Nephron progenitor cell (in vitro differentiated cells): ENCODE results near the gene GABRG3.

Experiments used
- DNase-seq: peaks from one replicate; pipeline ENCODE4 v3.0.0; 2021
- H3K27ac Mint-ChIP-seq: 2 replicates; pipeline ENCODE4 v1.8.0; 2021; ENCODE audit warnings: mild to moderate bottlenecking, moderate library complexity, mixed read lengths
- H3K27me3 Mint-ChIP-seq: 2 replicates; pipeline ENCODE4 v1.8.0; 2021; ENCODE audit warnings: mild to moderate bottlenecking, low read depth, mixed read lengths; ENCODE audit not compliant: poor library complexity
- H3K36me3 Mint-ChIP-seq: 2 replicates; pipeline ENCODE4 v1.8.0; 2021; ENCODE audit warnings: low read depth, mixed read lengths
- H3K4me1 Mint-ChIP-seq: 2 replicates; pipeline ENCODE4 v1.8.0; 2021; ENCODE audit warnings: mixed read lengths
- H3K4me3 Mint-ChIP-seq: 2 replicates; pipeline ENCODE4 v1.8.0; 2021; ENCODE audit warnings: mild to moderate bottlenecking, moderate library complexity, mixed read lengths
- H3K9me3 Mint-ChIP-seq: 2 replicates; pipeline ENCODE4 v1.8.0; 2021; ENCODE audit warnings: mild to moderate bottlenecking, moderate library complexity, mixed read lengths
- CTCF ChIP-seq: fragments of 200-600 bp; sonication (generic); IDR thresholded peaks from 2 replicates; pipeline ENCODE4 v1.5.0; 2021; ENCODE audit warnings: antibody characterized with exemption

The GABRG3 gene

GRCh38 chr15:27249046-27249759 is 278.2 kb downstream of the GABRG3 start:
- H3K9me3 Mint-ChIP-seq = no peaks in the 10 kb centered on the region
- no peaks in the 10 kb centered on the region for H3K4me1 Mint-ChIP-seq
- TF ChIP-seq CTCF = no peak
- peaks cover 11% of the 10 kb centered on the region for H3K27me3 Mint-ChIP-seq
- H3K27ac Mint-ChIP-seq = no peak overlapping the region
- no peaks in the 10 kb centered on the region for H3K36me3 Mint-ChIP-seq
- DNase-seq = no peak
- no peak overlapping the region for H3K4me3 Mint-ChIP-seq

- no peak for TF ChIP-seq CTCF
- H3K9me3 Mint-ChIP-seq = no peaks in the 10 kb centered on the region
- H3K27ac Mint-ChIP-seq = no peak overlapping the region
- DNase-seq = no peak
- peaks cover 11% of the 10 kb centered on the region for H3K27me3 Mint-ChIP-seq
- H3K4me3 Mint-ChIP-seq = no peak overlapping the region
- H3K36me3 Mint-ChIP-seq = no peaks in the 10 kb centered on the region
- H3K4me1 Mint-ChIP-seq = no peaks in the 10 kb centered on the region
These were observed 278.8 kb downstream of the GABRG3 start for GRCh38 chr15:27249760-27250109.

- DNase-seq = no peak
- no peak overlapping the region for H3K27ac Mint-ChIP-seq
- no peaks in the 10 kb centered on the region for H3K36me3 Mint-ChIP-seq
- no peaks in the 10 kb centered on the region for H3K4me1 Mint-ChIP-seq
- no peak overlapping the region for H3K4me3 Mint-ChIP-seq
- peaks cover 11% of the 10 kb centered on the region for H3K27me3 Mint-ChIP-seq
- no peaks in the 10 kb centered on the region for H3K9me3 Mint-ChIP-seq
- TF ChIP-seq CTCF = no peak
These were observed 279.2 kb downstream of the GABRG3 start for GRCh38 chr15:27250223-27250622.

GRCh38 chr15:27254055-27254454 is 283.1 kb downstream of the GABRG3 start:
- Mint-ChIP-seq H3K9me3 (no peaks in the 10 kb centered on the region), H3K36me3 (no peaks in the 10 kb centered on the region), H3K27me3 (peaks cover 12% of the 10 kb centered on the region), H3K27ac (no peak overlapping the region), H3K4me3 (no peak overlapping the region), H3K4me1 (peaks cover 11% of the 10 kb centered on the region)
- DNase-seq = no peak
- no peak for TF ChIP-seq CTCF

- Mint-ChIP-seq H3K9me3 (no peaks in the 10 kb centered on the region), H3K27me3 (peaks cover 9% of the 10 kb centered on the region), H3K4me1 (peaks cover 11% of the 10 kb centered on the region), H3K27ac (no peak overlapping the region), H3K4me3 (no peak overlapping the region), H3K36me3 (no peaks in the 10 kb centered on the region)
- no peak for TF ChIP-seq CTCF
- no peak for DNase-seq
These were observed 283.8 kb downstream of the GABRG3 start for GRCh38 chr15:27254801-27255200.

- no peak for DNase-seq
- no peak for TF ChIP-seq CTCF
- Mint-ChIP-seq H3K27ac (no peak overlapping the region), H3K4me3 (no peak overlapping the region), H3K27me3 (peaks cover 9% of the 10 kb centered on the region), H3K36me3 (no peaks in the 10 kb centered on the region), H3K4me1 (peaks cover 11% of the 10 kb centered on the region), H3K9me3 (no peaks in the 10 kb centered on the region)
These were observed 285.5 kb downstream of the GABRG3 start for GRCh38 chr15:27256446-27256845.
